IMR-90 (cell line): ENCODE measurements around the gene LGI1.

Experiments used
- BHLHE40 ChIP-seq: fragments of 150-350 bp; IDR thresholded peaks from 2 replicates; pipeline ENCODE4 v1.6.1; 2016; ENCODE audit warnings: mild to moderate bottlenecking, low read depth, low read length
- CEBPB ChIP-seq: IDR thresholded peaks from 2 replicates; pipeline ENCODE4 v1.6.1; 2012; ENCODE audit warnings: low read depth, low read length, improper control_type of control experiment
- CHD1 ChIP-seq: IDR thresholded peaks from 2 replicates; pipeline ENCODE4 v1.6.1; 2012; ENCODE audit warnings: low read depth, low read length, improper control_type of control experiment
- CTCF ChIP-seq: conservative IDR thresholded peaks from 2 replicates; pipeline ENCODE4 v1.5.1; 2012; ENCODE audit warnings: mild to moderate bottlenecking, low read depth, low read length, improper control_type of control experiment
- MAZ ChIP-seq: IDR thresholded peaks from 2 replicates; pipeline ENCODE4 v1.6.1; 2012; ENCODE audit warnings: low read depth, mild to moderate bottlenecking, low read length, improper control_type of control experiment, moderate library complexity, borderline replicate concordance
- POLR2A ChIP-seq: IDR thresholded peaks from 2 replicates; pipeline ENCODE4 v1.6.1; 2012; ENCODE audit warnings: mild to moderate bottlenecking, low read depth, low read length
- RFX5 ChIP-seq: IDR thresholded peaks from 2 replicates; pipeline ENCODE4 v1.8.0; 2012; ENCODE audit warnings: low read depth, mild to moderate bottlenecking, low read length, moderate library complexity
- SMC3 ChIP-seq: fragments of 150-350 bp; IDR thresholded peaks from 2 replicates; pipeline ENCODE4 v1.6.1; 2016; ENCODE audit warnings: low read depth, mild to moderate bottlenecking, antibody characterized with exemption, low read length, moderate library complexity

GRCh38 chr10:93751832-93752231 lies 5.9 kb upstream of the LGI1 start:
- no peak for TF ChIP-seq POLR2A
- no peak for TF ChIP-seq CTCF
- TF ChIP-seq RFX5, result no peak
- no peak for TF ChIP-seq CHD1
- no peak for TF ChIP-seq MAZ
- no peak for TF ChIP-seq CEBPB
- TF ChIP-seq SMC3, result no peak
- no peak for TF ChIP-seq BHLHE40
